Measurements from ENCODE around the gene DGKE. TPM values are rescaled to one million over a fixed set of nuclear protein-coding genes. Genes with fewer than 3 reads are reported as not detected.

The DGKE gene
- total and polyA plus RNA-seq, 2 experiments from 2014 or later: 1.2 to 5.5 TPM

DNA sequence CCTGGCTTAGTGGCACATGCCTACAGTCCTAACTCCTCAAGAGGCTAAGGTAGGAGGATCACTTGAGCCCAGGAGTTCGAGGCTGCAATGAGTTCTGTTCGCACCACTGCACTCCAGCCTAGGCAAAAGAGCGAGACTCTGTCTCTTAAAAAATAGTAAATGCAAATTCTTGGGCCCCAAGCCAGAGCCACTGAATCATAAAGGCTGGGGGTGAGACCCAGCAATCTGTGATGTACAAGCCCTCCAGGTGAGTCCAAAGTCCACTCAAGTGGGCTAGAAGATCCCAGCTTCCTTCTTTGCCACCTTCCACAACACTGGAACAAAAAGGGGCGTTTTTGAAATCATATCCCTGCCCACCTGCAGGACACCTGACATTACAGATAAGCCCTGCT, 63.0 kb downstream of the DGKE start:
- TF ChIP-seq EZH2phosphoT487 (IDR thresholded peaks at IDR 0.05; ENCODE audit: low read depth, severe bottlenecking, unreplicated experiment) (no peak), EZH2 (IDR thresholded peaks at IDR 0.05; ENCODE audit: borderline replicate concordance) (no peak)
- Histone ChIP-seq H3K79me2 (no peaks in the 10 kb centered on the region), H4K20me1 (ENCODE audit: insufficient read depth, poor library complexity, severe bottlenecking) (no peaks in the 10 kb centered on the region), H3K4me2 (no peak overlapping the region), H3K27me3 (no peaks in the 10 kb centered on the region), H3K27ac (no peak overlapping the region), H3K9me2 (replicated peaks; ENCODE audit: insufficient read depth) (no peaks in the 10 kb centered on the region), H3K9me3 (ENCODE audit: low read depth) (no peaks in the 10 kb centered on the region), H3K36me3 (replicated peaks; ENCODE audit: insufficient read depth, low read depth) (no peaks in the 10 kb centered on the region), H2AFZ (no peak overlapping the region), H3K4me3 (no peak overlapping the region), H3K4me1 (ENCODE audit: insufficient read depth) (no peaks in the 10 kb centered on the region)
- 92% methylated on average over 4 of the region's 4 CpGs for WGBS (ENCODE audit: low lambda C conversion rate, missing lambda C conversion rate)
- DNase-seq (ENCODE audit: low spot score): no peak

DNA sequence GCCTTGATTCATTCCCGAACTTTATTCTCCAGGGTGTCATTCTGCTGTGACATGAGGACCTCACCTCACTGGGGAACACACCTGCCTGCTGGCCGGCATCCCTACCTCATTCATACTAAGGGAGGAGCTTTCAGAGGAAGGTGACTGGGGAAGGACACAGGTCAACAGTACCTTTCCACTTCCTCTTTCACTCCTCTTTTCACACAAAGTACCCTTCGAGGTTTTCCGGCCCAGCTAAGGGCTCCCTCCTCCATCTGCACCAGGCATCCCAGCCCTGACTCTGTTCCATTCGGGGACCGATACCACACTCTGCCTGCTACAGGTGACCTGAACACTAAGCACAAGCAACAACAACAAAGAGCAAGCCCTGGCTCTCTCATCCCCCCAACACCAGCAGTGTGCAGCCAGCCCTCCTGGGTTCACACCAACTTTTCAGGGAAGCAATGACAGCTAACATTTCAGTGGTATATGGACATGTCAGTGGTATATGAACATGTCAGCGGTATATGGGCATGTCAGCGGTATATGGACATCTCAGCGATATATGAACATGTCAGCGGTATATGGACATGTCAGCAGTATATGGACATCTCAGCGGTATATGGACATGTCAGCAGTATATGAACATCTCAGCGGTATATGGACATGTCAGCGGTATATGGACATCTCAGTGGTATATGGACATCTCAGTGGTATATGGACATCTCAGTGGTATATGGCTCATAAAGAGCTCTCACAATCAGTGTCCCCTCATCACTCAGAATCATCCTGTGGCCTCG, 63.9 kb downstream of the DGKE start:
- Histone ChIP-seq H2AFZ (no peak overlapping the region), H3K4me2 (no peak overlapping the region), H3K27me3 (no peaks in the 10 kb centered on the region), H3K9me2 (replicated peaks; ENCODE audit: insufficient read depth) (no peaks in the 10 kb centered on the region), H3K36me3 (replicated peaks; ENCODE audit: insufficient read depth, low read depth) (no peaks in the 10 kb centered on the region), H3K4me1 (ENCODE audit: insufficient read depth) (no peaks in the 10 kb centered on the region), H3K27ac (no peak overlapping the region), H3K79me2 (no peaks in the 10 kb centered on the region), H4K20me1 (ENCODE audit: insufficient read depth, poor library complexity, severe bottlenecking) (no peaks in the 10 kb centered on the region), H3K4me3 (no peak overlapping the region), H3K9me3 (ENCODE audit: low read depth) (no peaks in the 10 kb centered on the region)
- WGBS (ENCODE audit: low lambda C conversion rate, missing lambda C conversion rate): 98% methylated on average over 14 of the region's 14 CpGs
- DNase-seq (ENCODE audit: low spot score): no peak
- no peak for TF ChIP-seq EZH2phosphoT487 (IDR thresholded peaks at IDR 0.05; ENCODE audit: low read depth, severe bottlenecking, unreplicated experiment)
- TF ChIP-seq, protein P1, sequence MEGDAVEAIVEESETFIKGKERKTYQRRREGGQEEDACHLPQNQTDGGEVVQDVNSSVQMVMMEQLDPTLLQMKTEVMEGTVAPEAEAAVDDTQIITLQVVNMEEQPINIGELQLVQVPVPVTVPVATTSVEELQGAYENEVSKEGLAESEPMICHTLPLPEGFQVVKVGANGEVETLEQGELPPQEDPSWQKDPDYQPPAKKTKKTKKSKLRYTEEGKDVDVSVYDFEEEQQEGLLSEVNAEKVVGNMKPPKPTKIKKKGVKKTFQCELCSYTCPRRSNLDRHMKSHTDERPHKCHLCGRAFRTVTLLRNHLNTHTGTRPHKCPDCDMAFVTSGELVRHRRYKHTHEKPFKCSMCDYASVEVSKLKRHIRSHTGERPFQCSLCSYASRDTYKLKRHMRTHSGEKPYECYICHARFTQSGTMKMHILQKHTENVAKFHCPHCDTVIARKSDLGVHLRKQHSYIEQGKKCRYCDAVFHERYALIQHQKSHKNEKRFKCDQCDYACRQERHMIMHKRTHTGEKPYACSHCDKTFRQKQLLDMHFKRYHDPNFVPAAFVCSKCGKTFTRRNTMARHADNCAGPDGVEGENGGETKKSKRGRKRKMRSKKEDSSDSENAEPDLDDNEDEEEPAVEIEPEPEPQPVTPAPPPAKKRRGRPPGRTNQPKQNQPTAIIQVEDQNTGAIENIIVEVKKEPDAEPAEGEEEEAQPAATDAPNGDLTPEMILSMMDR (IDR thresholded peaks at IDR 0.05; ENCODE audit: poor library complexity): no peak
- no peak for TF ChIP-seq EZH2 (IDR thresholded peaks at IDR 0.05; ENCODE audit: borderline replicate concordance)

DNA sequence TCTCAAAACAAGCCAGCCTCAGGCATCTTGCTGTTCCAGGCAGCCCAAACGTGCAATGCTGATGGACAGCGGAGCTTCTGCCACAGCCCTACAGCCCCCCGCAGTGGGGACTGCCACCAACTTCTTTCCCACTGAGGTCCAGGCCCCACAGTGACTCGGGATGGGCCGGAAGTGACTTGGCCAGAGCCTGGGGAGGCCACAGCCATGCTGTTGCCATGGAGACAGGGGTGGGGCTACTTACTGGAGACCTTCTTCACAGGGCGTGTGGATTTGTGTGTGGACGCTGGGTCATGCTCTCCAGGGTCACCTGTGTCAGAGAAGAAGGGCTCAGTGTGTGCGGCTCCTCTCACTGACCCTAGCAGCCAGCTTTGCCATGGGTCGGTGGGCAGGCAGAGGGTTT, 64.9 kb downstream of the DGKE start:
- H2AFZ ChIP-seq: no peak overlapping the region
- no peak for DNase-seq (ENCODE audit: low spot score)
- no peaks in the 10 kb centered on the region for H3K9me2 ChIP-seq (replicated peaks; ENCODE audit: insufficient read depth)
- TF ChIP-seq, protein P1 (IDR thresholded peaks at IDR 0.05; ENCODE audit: poor library complexity): no peak
- no peak for TF ChIP-seq EZH2phosphoT487 (IDR thresholded peaks at IDR 0.05; ENCODE audit: low read depth, severe bottlenecking, unreplicated experiment)
- TF ChIP-seq EZH2 (IDR thresholded peaks at IDR 0.05; ENCODE audit: borderline replicate concordance): no peak
- H3K4me3 ChIP-seq: no peak overlapping the region
- H3K79me2 ChIP-seq: no peaks in the 10 kb centered on the region
- H4K20me1 ChIP-seq (ENCODE audit: insufficient read depth, poor library complexity, severe bottlenecking): no peaks in the 10 kb centered on the region
- H3K9me3 ChIP-seq (ENCODE audit: low read depth): no peaks in the 10 kb centered on the region
- H3K4me1 ChIP-seq (ENCODE audit: insufficient read depth): no peaks in the 10 kb centered on the region
- no peaks in the 10 kb centered on the region for H3K27me3 ChIP-seq
- no peak overlapping the region for H3K4me2 ChIP-seq
- WGBS (ENCODE audit: low lambda C conversion rate, missing lambda C conversion rate): 91% methylated on average over 8 of the region's 9 CpGs
- H3K27ac ChIP-seq: no peak overlapping the region
- no peaks in the 10 kb centered on the region for H3K36me3 ChIP-seq (replicated peaks; ENCODE audit: insufficient read depth, low read depth)

DNA sequence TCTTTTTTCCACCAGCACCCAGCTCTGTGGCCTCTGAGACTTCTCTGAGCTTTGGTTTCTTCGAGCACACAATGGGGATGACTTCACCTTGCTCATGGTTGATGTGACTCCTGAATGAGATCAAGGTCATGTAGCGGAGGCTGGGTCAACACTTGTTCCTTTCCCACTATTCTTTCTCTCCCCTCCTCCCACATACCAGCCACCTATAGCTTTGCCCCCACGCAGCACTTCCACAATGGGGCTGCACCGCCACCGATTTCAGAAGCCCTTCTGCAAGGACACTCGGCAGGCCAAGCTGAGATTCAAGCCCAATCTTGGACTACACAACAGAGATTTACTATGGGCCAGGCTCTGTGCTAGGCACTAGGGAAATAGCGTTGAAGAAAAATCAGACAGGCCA, 65.5 kb downstream of the DGKE start:
- Histone ChIP-seq H3K9me2 (replicated peaks; ENCODE audit: insufficient read depth) (no peaks in the 10 kb centered on the region), H3K9me3 (ENCODE audit: low read depth) (no peaks in the 10 kb centered on the region), H3K36me3 (replicated peaks; ENCODE audit: insufficient read depth, low read depth) (no peaks in the 10 kb centered on the region), H3K4me2 (no peak overlapping the region), H3K79me2 (no peaks in the 10 kb centered on the region), H2AFZ (no peak overlapping the region), H3K27me3 (no peaks in the 10 kb centered on the region), H3K4me3 (no peak overlapping the region), H4K20me1 (ENCODE audit: insufficient read depth, poor library complexity, severe bottlenecking) (no peaks in the 10 kb centered on the region), H3K27ac (no peak overlapping the region), H3K4me1 (ENCODE audit: insufficient read depth) (no peaks in the 10 kb centered on the region)
- 94% methylated on average over 7 of the region's 7 CpGs for WGBS (ENCODE audit: low lambda C conversion rate, missing lambda C conversion rate)
- DNase-seq (ENCODE audit: low spot score): no peak
- no peak for TF ChIP-seq EZH2 (IDR thresholded peaks at IDR 0.05; ENCODE audit: borderline replicate concordance)
- TF ChIP-seq, protein P1 (IDR thresholded peaks at IDR 0.05; ENCODE audit: poor library complexity): no peak
- no peak for TF ChIP-seq EZH2phosphoT487 (IDR thresholded peaks at IDR 0.05; ENCODE audit: low read depth, severe bottlenecking, unreplicated experiment)
